ENCODE results near the gene OLFML2A.
A peak's percentile ranks its signal among the peaks of the same experiment; 100 is the strongest.

OLFML2A gene

GRCh38 chr9:124771021-124771866, 5.7 kb upstream of the OLFML2A start, which contains the start of gene NR6A1 (continued):
- TF ChIP-seq ZSCAN5A (tag by site-specific recombination; IDR thresholded peaks at IDR 0.05) (no peak), ZNF513 (tag by site-specific recombination; IDR thresholded peaks at IDR 0.05) (no peak), ZFP37 (tag by site-specific recombination; IDR thresholded peaks at IDR 0.05) (no peak), TSHZ1 (tag by site-specific recombination; IDR thresholded peaks at IDR 0.05; ENCODE audit: borderline replicate concordance) (no peak), BCL11A (tag by site-specific recombination; IDR thresholded peaks at IDR 0.05; ENCODE audit: low read depth) (no peak), ZNF202 (tag by site-specific recombination; IDR thresholded peaks at IDR 0.05; ENCODE audit: borderline replicate concordance) (no peak), ZNF707 (tag by site-specific recombination; IDR thresholded peaks at IDR 0.05) (no peak), ZBTB49 (tag by site-specific recombination; IDR thresholded peaks at IDR 0.05; ENCODE audit: low read depth) (no peak), ZFHX2 (tag by site-specific recombination; conservative IDR thresholded peaks at IDR 0.05) (peak; percentile 39), SCRT2 (tag by site-specific recombination; IDR thresholded peaks at IDR 0.05) (no peak), MEIS1 (CRISPR knock-in tag; IDR thresholded peaks at IDR 0.05; ENCODE audit: borderline replicate concordance) (no peak), ZNF248 (tag by site-specific recombination; IDR thresholded peaks at IDR 0.05) (no peak), ZNF184 (tag by site-specific recombination; IDR thresholded peaks at IDR 0.05) (no peak), ZNF394 (tag by site-specific recombination; IDR thresholded peaks at IDR 0.05; ENCODE audit: borderline replicate concordance) (no peak), ZEB2 (tag by site-specific recombination; IDR thresholded peaks at IDR 0.05) (no peak), ZNF692 (tag by site-specific recombination; IDR thresholded peaks at IDR 0.05) (peak; percentile 26), GLIS2 (tag by site-specific recombination; IDR thresholded peaks at IDR 0.05) (no peak; the same call in 1 of the 2 replicates), ZNF18 (tag by site-specific recombination; IDR thresholded peaks at IDR 0.05) (no peak), ZNF529 (tag by site-specific recombination; IDR thresholded peaks at IDR 0.05; ENCODE audit: insufficient replicate concordance) (no peak), MYNN (tag by site-specific recombination; IDR thresholded peaks at IDR 0.05; ENCODE audit: borderline replicate concordance) (no peak), HIC1 (tag by site-specific recombination; IDR thresholded peaks at IDR 0.05) (no peak), ZNF157 (tag by site-specific recombination; IDR thresholded peaks at IDR 0.05) (no peak), GFI1B (tag by site-specific recombination; IDR thresholded peaks at IDR 0.05) (no peak), ZNF335 (tag by site-specific recombination; conservative IDR thresholded peaks at IDR 0.05) (peak; percentile 51; the same call in 1 of the 2 replicates), ZNF624 (tag by site-specific recombination; IDR thresholded peaks at IDR 0.05) (no peak)

All from HEK293 (cell line).